Suprapubic skin (tissue), 4 donors: ENCODE data around the gene MT4. TPM values are rescaled to one million over a fixed set of nuclear protein-coding genes. Genes with fewer than 3 reads are reported as not detected.

Source experiments
- DNase-seq, 2 donors: peaks; one replicate each; pipeline ENCODE4 v3.0.0-alpha.2; 2019; ENCODE audit warnings: low spot score in 2 of 2
- H3K27ac ChIP-seq: fragments of 200-600 bp; sonication (generic); one replicate; pipeline ENCODE4 v1.5.1; 2019
- H3K27me3 ChIP-seq: fragments of 200-600 bp; sonication (generic); one replicate; pipeline ENCODE4 v1.5.1; 2019
- H3K36me3 ChIP-seq: fragments of 200-600 bp; sonication (generic); one replicate; pipeline ENCODE4 v1.5.1; 2019
- H3K4me1 ChIP-seq: fragments of 200-600 bp; sonication (generic); one replicate; pipeline ENCODE4 v1.5.1; 2019
- H3K4me3 ChIP-seq: fragments of 200-600 bp; sonication (generic); one replicate; pipeline ENCODE4 v1.5.1; 2019; ENCODE audit warnings: mild to moderate bottlenecking
- H3K9me3 ChIP-seq: fragments of 200-600 bp; sonication (generic); one replicate; pipeline ENCODE4 v1.5.1; 2019
- CTCF ChIP-seq, 2 donors: fragments of 200-600 bp in 1 of 2; fragments of 450-650 bp in 1 of 2; sonication (generic) in 1 of 2; IDR thresholded peaks; one replicate each; pipeline ENCODE4 v1.5.1; 2016 to 2019; ENCODE audit warnings: antibody characterized with exemption in 2 of 2, mild to moderate bottlenecking in 1 of 2, moderate library complexity in 1 of 2
- EP300 ChIP-seq: sonication (generic); formaldehyde crosslinking; IDR thresholded peaks from one replicate; pipeline ENCODE4 v1.6.1; 2017; ENCODE audit warnings: antibody characterized with exemption
- POLR2A ChIP-seq, 2 donors: fragments of 450-650 bp; IDR thresholded peaks; one replicate each; pipeline ENCODE4 v1.6.1; 2017; ENCODE audit warnings: antibody characterized with exemption in 2 of 2, mild to moderate bottlenecking in 2 of 2, moderate library complexity in 2 of 2
- POLR2AphosphoS5 ChIP-seq, 3 donors: sonication (generic); formaldehyde crosslinking; IDR thresholded peaks; one replicate each; pipeline ENCODE4 v1.6.1; 2017; ENCODE audit warnings: antibody characterized with exemption in 3 of 3
- WGBS: methylation state at CpG from one replicate; pipeline ENCODE4 v1.1.5; 2018; 5-methylcytosine and 5-hydroxymethylcytosine counted together
- total RNA-seq, 4 donors: library from RNA; depleted of rRNA; stranded (reverse); fragments of >200 nt; gene quantifications; one replicate each; pipeline ENCODE4 v1.1.0, GENCODE V29; 2016

The MT4 gene
- total RNA-seq, 4 donors from 2014 or later: 113 to 1,552 (median 179) TPM; not detected in 1

DNA sequence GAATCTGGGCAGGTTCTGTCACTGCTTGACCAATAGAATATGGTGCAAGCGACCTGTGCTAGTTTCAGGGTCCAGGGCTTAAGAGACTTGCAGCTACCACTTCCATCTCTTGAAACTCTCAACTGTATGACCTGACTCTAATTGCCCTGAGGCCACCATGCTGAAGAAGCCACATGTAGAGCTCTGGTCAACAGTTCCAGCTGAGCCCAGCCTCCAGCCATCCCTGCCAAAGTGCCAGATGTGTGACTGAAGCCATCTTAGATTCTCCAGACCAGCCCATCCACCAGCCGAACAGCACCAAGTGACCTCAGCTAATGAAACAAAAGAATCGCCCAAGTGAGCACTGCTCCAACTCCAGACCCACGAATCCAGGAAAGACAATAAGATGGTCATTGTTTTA, 40.1 kb downstream of the MT4 start:
- no peak for TF ChIP-seq EP300
- TF ChIP-seq POLR2A (IDR thresholded peaks at IDR 0.05): no peak
- no peak for TF ChIP-seq CTCF (IDR thresholded peaks at IDR 0.05)
- TF ChIP-seq POLR2AphosphoS5 (IDR thresholded peaks at IDR 0.05): no peak
- Histone ChIP-seq H3K4me1 (peaks cover 49% of the 10 kb centered on the region), H3K27me3 (no peaks in the 10 kb centered on the region), H3K4me3 (no peak overlapping the region), H3K36me3 (no peaks in the 10 kb centered on the region), H3K27ac (no peak overlapping the region), H3K9me3 (no peaks in the 10 kb centered on the region)
- WGBS: 76% methylated on average over 4 of the region's 4 CpGs
- no peak for DNase-seq

DNA sequence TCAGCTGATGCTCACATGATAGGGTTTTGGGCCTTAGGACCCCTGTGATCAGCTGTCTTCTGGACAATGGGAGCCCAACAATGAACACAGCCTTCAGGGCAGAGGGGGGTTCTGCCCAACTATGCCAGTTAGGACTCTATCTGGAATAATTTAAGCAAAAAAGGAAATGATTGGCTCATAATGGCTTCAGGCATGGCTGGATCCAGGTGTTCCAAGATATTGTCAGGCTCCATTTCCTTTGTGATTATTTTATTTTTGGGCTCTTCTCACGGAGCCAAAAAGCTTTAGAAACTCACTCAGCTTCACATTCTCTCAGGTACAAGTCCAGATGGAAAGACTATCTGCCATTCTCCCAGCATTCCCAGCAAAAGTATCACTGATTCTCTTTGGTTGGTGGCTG, 40.6 kb downstream of the MT4 start:
- H3K4me1 ChIP-seq: peaks cover 55% of the 10 kb centered on the region
- H3K27me3 ChIP-seq: no peaks in the 10 kb centered on the region
- DNase-seq: no peak
- peak overlapping the region; percentile 96 for H3K27ac ChIP-seq
- H3K36me3 ChIP-seq: no peaks in the 10 kb centered on the region
- H3K9me3 ChIP-seq: no peaks in the 10 kb centered on the region
- H3K4me3 ChIP-seq: no peak overlapping the region
- 61% methylated on average over 1 of the region's 1 CpG for WGBS
- TF ChIP-seq POLR2A (IDR thresholded peaks at IDR 0.05): no peak

- WGBS: 33% methylated on average over 3 of the region's 3 CpGs
- H3K27ac ChIP-seq: peak overlapping the region; percentile 96
- peak in 1 of 2 donors; percentile 87 for DNase-seq
- H3K27me3 ChIP-seq: no peaks in the 10 kb centered on the region
- TF ChIP-seq POLR2A (IDR thresholded peaks at IDR 0.05) (no peak), POLR2AphosphoS5 (IDR thresholded peaks at IDR 0.05) (no peak), EP300 (no peak), CTCF (IDR thresholded peaks at IDR 0.05) (no peak)
- H3K4me1 ChIP-seq: peaks cover 60% of the 10 kb centered on the region
- H3K36me3 ChIP-seq: no peaks in the 10 kb centered on the region
- H3K4me3 ChIP-seq: no peak overlapping the region
- no peaks in the 10 kb centered on the region for H3K9me3 ChIP-seq
Measured at GRCh38 chr16:56606071-56606475, 41.2 kb downstream of the MT4 start.

DNA sequence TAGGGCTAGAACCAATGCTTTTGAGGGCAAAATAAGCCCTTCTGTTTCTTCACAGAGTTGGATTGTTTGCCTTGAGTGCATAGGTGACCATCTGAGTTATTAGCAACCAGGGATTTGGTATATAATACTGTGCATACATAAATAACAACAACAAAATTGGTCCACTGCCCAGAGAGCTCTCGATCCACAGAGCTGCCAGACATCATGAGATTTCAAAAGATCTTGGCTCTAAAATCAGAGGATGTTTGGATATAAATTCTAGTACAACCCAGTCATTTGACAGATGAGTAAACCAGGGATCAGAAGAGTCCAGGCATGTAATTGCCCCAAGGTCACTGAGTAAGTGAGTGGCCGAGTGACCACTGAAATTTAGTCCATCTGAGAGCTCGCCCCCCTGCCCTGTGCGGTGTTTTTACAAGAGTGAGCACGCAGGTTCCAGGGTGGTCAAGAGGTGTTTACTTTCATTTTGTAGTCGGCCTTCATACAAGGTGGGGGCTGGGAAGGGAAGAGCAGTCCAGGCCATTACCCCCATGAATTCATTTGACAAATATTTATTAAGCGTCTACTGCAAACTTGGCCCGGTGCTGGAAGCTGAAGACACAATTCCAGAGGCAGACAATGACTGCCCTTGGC, 41.7 kb downstream of the MT4 start:
- Histone ChIP-seq H3K4me1 (peaks cover 66% of the 10 kb centered on the region), H3K36me3 (no peaks in the 10 kb centered on the region), H3K9me3 (no peaks in the 10 kb centered on the region), H3K27me3 (no peaks in the 10 kb centered on the region), H3K4me3 (peak overlapping the region; percentile 73), H3K27ac (peak overlapping the region; percentile 96)
- WGBS: 17% methylated on average over 8 of the region's 8 CpGs
- DNase-seq: no peak
- TF ChIP-seq POLR2AphosphoS5 (IDR thresholded peaks at IDR 0.05) (no peak), POLR2A (IDR thresholded peaks at IDR 0.05) (no peak), EP300 (no peak), CTCF (IDR thresholded peaks at IDR 0.05) (no peak)

DNA sequence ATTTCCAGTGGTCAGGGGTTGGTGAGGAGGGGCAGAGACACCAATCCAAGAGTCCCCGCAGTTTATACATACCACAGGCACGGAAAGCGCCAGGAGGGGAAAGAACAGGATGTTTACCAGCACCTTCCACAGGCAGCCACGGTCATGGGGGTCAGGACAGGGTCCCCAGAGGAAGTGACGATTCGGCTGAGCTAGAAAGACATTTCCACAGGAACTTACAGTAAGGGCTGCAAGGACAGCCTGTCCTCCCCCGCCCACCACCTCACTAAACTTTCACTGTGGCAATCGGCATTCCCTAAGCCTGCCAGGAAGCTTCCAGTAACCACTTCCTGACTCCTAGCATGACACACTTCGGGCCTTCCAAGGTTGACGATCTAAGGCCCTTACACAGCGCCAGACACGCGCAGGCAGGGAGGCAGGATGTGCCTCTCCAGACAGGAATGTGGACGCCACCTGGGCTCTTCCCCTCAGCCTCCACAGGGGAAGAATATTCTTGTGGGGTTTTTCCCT, 42.3 kb downstream of the MT4 start:
- TF ChIP-seq CTCF (IDR thresholded peaks at IDR 0.05) (no peak), EP300 (peak; percentile 88), POLR2A (IDR thresholded peaks at IDR 0.05) (peak in 1 of 2 donors; percentile 33), POLR2AphosphoS5 (IDR thresholded peaks at IDR 0.05) (peak; percentile 92 to 99 (median 94))
- H3K27ac ChIP-seq: peak overlapping the region; percentile 96
- no peaks in the 10 kb centered on the region for H3K9me3 ChIP-seq
- DNase-seq: peak; percentile 95 to 96
- 41% methylated on average over 11 of the region's 14 CpGs for WGBS
- no peaks in the 10 kb centered on the region for H3K36me3 ChIP-seq
- peaks cover 67% of the 10 kb centered on the region for H3K4me1 ChIP-seq
- no peaks in the 10 kb centered on the region for H3K27me3 ChIP-seq
- H3K4me3 ChIP-seq: peak overlapping the region; percentile 73
